Activated T-helper 1 cell treated with anti-CD3 and anti-CD28 coated beads, Interleukin-2, amount 50 U/mL, for 16 hours (primary cell): ENCODE measurements around the gene CATSPERE.

Experiments used
- DNase-seq, 2 donors: peaks; one replicate each; pipeline ENCODE4 v3.0.0-alpha.2; 2020; ENCODE audit warnings: low read depth in 1 of 2, low spot score in 1 of 2

Gene CATSPERE

GRCh38 chr1:244626709-244627108 is 165.6 kb downstream of the CATSPERE start:
- DNase-seq, result no peak

GRCh38 chr1:244628789-244629188 is 167.7 kb downstream of the CATSPERE start:
- no peak for DNase-seq

- DNase-seq, result no peak
Observed at GRCh38 chr1:244633140-244633539, 172.1 kb downstream of the CATSPERE start.

DNA sequence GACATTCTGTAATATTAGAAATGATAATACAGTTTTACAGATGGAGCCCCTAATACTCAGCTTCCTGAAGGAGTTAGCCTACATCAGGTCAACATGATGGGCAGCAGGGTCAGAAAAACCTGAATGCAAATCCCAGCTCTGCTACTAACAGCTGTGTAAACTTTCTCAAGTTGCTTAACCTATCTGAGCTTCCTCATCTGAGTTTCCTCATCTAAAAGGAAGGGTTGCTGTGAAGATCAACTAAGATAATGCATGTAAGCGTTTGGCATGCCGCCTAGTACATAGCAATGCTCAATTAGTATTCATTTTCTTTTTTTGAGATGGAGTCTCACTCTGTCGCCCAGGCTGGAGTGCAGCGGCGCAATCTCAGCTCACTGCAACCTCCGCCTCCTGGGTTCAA is 173.5 kb downstream of the CATSPERE start:
- no peak for DNase-seq

- DNase-seq, result no peak
Observed at GRCh38 chr1:244636488-244637259, 175.6 kb downstream of the CATSPERE start.

GRCh38 chr1:244639561-244639960 is 178.5 kb downstream of the CATSPERE start:
- DNase-seq, result no peak

- DNase-seq, result no peak
Observed at GRCh38 chr1:244640917-244641316, 179.8 kb downstream of the CATSPERE start.

GRCh38 chr1:244642526-244642925 is 181.5 kb downstream of the CATSPERE start:
- no peak for DNase-seq

- DNase-seq, result no peak
Observed at GRCh38 chr1:244642988-244643387, 181.9 kb downstream of the CATSPERE start.

GRCh38 chr1:244645414-244645813 is 184.3 kb downstream of the CATSPERE start:
- DNase-seq, result no peak

- DNase-seq, result no peak
Observed at GRCh38 chr1:244645890-244646289, 184.8 kb downstream of the CATSPERE start.

DNA sequence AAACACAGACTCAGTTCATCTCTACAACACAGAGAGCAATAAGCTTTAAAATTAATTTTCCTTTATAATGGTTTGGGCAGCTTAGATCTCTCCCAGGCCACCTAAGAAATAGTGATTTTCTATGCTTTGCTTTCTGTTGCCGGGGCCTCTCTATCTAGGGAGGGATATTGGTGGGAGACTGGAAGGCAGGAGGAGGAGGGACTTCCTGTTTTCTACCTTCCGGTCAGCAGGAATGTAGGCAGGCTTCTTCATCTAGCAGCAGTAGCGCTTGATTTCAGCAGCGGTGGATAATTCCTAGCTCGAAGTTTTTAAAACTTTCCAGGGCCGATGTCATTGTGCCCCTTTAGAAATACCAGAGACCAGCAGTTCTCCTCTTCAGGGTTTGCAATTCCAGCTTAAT is 186.7 kb downstream of the CATSPERE start:
- no peak for DNase-seq

DNA sequence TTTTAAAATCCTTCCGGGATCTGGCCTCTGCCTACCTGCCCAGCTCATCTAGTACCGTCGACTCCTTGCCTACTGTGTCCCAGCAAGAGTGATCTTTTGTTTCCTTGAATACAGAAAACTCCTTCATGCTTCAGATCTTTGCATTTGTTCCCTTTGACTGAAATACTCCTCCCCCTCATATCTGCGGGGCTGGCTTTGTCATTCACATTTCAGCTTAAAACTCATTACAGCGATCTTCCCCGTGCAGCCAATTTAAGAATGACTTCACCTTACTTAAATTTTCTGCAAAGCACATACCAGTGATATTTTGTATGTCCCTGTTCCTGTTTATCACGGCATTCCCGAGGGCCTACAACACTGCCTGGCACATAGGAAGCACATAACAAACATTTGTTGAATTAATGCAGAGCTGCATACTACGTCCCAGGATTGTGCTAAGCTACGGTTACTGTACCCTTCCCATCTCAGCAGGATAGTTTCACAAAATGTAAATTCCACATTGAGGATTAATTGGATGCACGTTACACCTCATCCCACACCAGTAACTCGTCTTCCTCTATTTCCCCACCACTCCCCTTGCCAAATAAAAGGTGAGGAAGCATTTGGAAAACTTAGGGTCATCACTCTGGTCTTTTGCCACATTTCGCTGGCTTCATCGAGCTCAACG is 191.0 kb downstream of the CATSPERE start:
- DNase-seq, result no peak

- DNase-seq, result peak; percentile 91 to 97
Observed at GRCh38 chr1:244652623-244653438, 191.8 kb downstream of the CATSPERE start, which contains the start of gene DESI2. Gene DESI2 (plus strand): TSS chr1:244653126. CDS start chr1:244653314, 188 bp downstream.

- peak in 1 of 2 donors; percentile 8 for DNase-seq
Observed at GRCh38 chr1:244653439-244654107, 192.5 kb downstream of the CATSPERE start.

DNA sequence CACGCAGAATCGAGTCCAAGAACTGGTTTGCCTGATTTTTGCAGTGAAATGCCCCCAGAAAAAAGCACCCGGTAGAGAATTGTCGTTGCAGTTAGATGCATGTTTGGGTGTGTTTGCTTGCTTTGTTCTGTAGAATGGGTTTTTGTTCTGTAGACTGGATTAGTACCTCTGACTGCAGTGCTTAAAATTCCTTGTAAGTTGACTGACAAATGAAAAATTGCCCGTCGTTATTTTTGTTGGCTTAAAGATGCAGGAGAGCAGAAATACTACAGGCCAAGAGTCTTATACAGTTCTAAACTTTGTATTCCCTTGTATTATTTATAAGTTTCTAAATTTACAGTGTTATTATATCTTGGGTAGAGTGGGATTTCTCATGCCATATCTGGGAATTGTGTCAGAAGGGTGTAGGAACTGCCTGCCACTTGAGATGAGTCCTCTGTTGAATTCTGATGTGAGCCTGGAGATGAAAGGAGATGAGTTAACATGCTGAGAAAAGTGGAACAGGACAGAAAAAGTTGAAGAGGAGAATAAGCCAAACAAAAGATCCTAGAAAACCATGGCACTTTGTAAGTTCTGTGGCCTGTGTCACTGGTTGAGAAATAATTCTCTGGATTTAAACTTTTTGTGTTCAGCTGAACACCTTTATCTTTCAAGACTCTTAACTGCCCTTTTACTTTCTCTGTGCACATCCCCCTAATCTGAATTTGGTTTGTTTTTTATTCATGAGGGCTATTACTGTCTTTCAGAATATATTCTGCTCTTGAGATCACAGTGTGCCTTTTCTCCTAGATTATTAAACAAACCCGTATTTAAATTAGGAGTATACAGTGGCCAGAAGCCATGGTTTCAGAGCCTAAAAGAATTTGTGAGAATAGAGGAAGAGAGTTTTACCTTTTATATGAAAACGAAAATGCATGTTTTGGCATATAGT is 193.3 kb downstream of the CATSPERE start:
- no peak for DNase-seq

DNA sequence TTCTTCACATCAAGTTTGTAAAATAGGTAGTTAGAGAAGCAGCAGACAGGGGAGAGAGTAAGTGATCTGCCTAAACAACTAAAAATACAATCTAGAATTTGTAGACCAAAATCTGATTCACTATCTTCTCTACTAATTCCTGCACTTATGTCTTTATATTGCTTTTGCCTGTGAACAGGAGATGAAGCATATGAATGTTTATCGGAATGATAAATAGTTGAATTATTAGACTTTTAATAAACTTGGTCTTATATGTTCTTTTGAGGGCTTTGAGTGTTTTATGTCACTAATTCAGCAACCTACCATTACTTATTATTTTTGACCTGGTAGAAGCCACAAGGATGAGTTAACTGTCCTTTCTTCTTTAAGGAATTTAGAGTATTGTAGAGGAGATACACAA is 194.1 kb downstream of the CATSPERE start:
- no peak for DNase-seq

DNA sequence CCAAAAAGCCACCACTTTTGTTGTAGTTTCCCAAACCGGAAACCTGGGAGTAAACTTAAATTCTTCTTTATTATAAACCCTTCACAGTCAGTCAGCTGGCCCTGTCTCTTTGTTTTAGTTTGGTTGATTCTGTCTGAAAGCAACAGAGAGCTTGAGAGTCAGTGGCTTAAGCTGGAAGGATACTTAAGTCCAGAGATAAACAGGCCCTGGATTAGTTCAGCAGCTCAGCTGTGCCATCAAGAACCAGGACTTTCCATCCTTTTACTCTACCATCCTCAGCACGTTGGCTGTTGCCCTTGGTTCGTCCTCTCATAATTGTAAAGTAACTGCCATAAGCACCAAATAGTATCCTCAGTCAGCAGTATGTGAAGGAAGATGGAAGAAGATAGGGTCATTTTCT is 196.3 kb downstream of the CATSPERE start:
- DNase-seq, result no peak

DNA sequence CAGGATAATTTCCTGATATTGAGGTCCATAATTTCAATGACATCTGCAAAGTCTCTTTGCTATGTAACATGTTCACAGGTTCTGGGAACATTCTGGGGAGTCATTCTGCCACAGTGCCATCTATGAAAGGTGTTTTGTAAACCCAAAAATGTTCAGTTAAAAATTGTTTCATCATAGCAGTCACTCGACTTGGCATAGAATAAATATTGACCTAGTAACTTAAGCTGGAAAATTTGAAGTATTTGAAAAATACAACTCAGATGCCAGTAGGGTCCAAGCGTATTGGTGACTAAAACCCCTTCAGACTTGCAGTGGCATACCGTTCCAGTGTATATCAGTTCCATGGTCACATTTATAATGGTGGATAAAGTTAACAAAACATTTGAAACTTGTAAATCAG is 198.6 kb downstream of the CATSPERE start:
- no peak for DNase-seq

GRCh38 chr1:244660595-244660994 is 199.5 kb downstream of the CATSPERE start:
- no peak for DNase-seq
